Natural killer cell treated with Interleukin-12 subunit alpha and Interleukin-12 subunit beta and Interleukin-15 and Interleukin-18, amount 100 ng/mL, for 72 hours (primary cell): ENCODE data around the gene GRIK4. TPM values are rescaled to one million over a fixed set of nuclear protein-coding genes. Genes with fewer than 3 reads are reported as not detected.
"Not testable (repeated sequence)": the region's sequence is repeated elsewhere in the genome, so short reads cannot be mapped to it uniquely, and the experiment has no call there.

Experiments used
- ATAC-seq, 2 donors: fragments of 150-1000 bp; cut with Tn5 transposase in 1 of 2; sonication (Bioruptor Pico), chemical (Tn5 transposase) in 1 of 2; 2 replicates each; pipeline ENCODE4 v1.10.0; 2021
- DNase-seq: peaks from one replicate; pipeline ENCODE4 v3.0.0; 2022; ENCODE audit warnings: low spot score
- H3K27ac Mint-ChIP-seq, 2 donors: 1 replicate in 1 of 2; 2 replicates in 1 of 2; pipeline ENCODE4 v1.8.0; 2022; ENCODE audit warnings: mixed read lengths in 2 of 2, mild to moderate bottlenecking in 1 of 2, moderate library complexity in 1 of 2
- H3K27me3 Mint-ChIP-seq, 2 donors: 1 replicate in 1 of 2; 2 replicates in 1 of 2; pipeline ENCODE4 v1.8.0; 2022; ENCODE audit warnings: mixed read lengths in 2 of 2
- H3K36me3 Mint-ChIP-seq: one replicate; pipeline ENCODE4 v1.8.0; 2022; ENCODE audit warnings: mixed read lengths
- H3K4me1 Mint-ChIP-seq, 2 donors: 1 replicate in 1 of 2; 2 replicates in 1 of 2; pipeline ENCODE4 v1.8.0; 2022; ENCODE audit warnings: low read depth in 2 of 2, mixed read lengths in 2 of 2, mild to moderate bottlenecking in 1 of 2
- H3K4me3 Mint-ChIP-seq: one replicate; pipeline ENCODE4 v1.8.0; 2022; ENCODE audit warnings: mixed read lengths
- H3K9me3 Mint-ChIP-seq: 2 replicates; pipeline ENCODE4 v1.8.0; 2022; ENCODE audit warnings: mixed read lengths
- total RNA-seq, 2 donors: library from RNA; stranded (reverse); gene quantifications; one replicate each; pipeline ENCODE4 v1.2.3, GENCODE V29; 2022

The GRIK4 gene
- total RNA-seq, 2 donors from 2014 or later, result 1.4 to 1.8 TPM

- no peak overlapping the region for H3K27ac Mint-ChIP-seq
- ATAC-seq (peak; percentile 86 to 88), DNase-seq (no peak)
- H3K4me1 Mint-ChIP-seq, result peaks cover 8 to 14% of the 10 kb centered on the region in 2 donors
- H3K9me3 Mint-ChIP-seq, result no peaks in the 10 kb centered on the region
- peak overlapping the region; percentile 82 for H3K4me3 Mint-ChIP-seq
- H3K36me3 Mint-ChIP-seq, result no peaks in the 10 kb centered on the region
- H3K27me3 Mint-ChIP-seq, result peaks cover 25 to 30% of the 10 kb centered on the region in 2 donors
Observed at GRCh38 chr11:120985718-120986569, 474.4 kb downstream of the GRIK4 start.

- H3K27me3 Mint-ChIP-seq, result peaks cover 13 to 16% of the 10 kb centered on the region in 2 donors
- no peak overlapping the region for H3K4me3 Mint-ChIP-seq
- no peaks in the 10 kb centered on the region for H3K9me3 Mint-ChIP-seq
- ATAC-seq, result no peak
- H3K4me1 Mint-ChIP-seq, result peaks cover 8 to 14% of the 10 kb centered on the region in 2 donors
- H3K27ac Mint-ChIP-seq, result no peak overlapping the region
- no peaks in the 10 kb centered on the region for H3K36me3 Mint-ChIP-seq
- DNase-seq, result no peak
Observed at GRCh38 chr11:120988603-120989002, 477.1 kb downstream of the GRIK4 start.

- H3K4me1 Mint-ChIP-seq, result peaks cover 0 to 2% of the 10 kb centered on the region in 2 donors
- H3K27me3 Mint-ChIP-seq, result peaks cover 4 to 15% of the 10 kb centered on the region in 2 donors
- H3K36me3 Mint-ChIP-seq, result no peaks in the 10 kb centered on the region
- ATAC-seq (peak; percentile 17 to 65), DNase-seq (no peak)
- no peak overlapping the region for H3K4me3 Mint-ChIP-seq
- H3K9me3 Mint-ChIP-seq, result no peaks in the 10 kb centered on the region
- no peak overlapping the region for H3K27ac Mint-ChIP-seq
Observed at GRCh38 chr11:120991830-120992686, 480.5 kb downstream of the GRIK4 start.

- no peaks in the 10 kb centered on the region for H3K36me3 Mint-ChIP-seq
- no peaks in the 10 kb centered on the region for H3K9me3 Mint-ChIP-seq
- H3K4me1 Mint-ChIP-seq, result no peaks in the 10 kb centered on the region
- H3K27ac Mint-ChIP-seq, result no peak overlapping the region
- DNase-seq (no peak), ATAC-seq (no peak)
- no peak overlapping the region for H3K4me3 Mint-ChIP-seq
- H3K27me3 Mint-ChIP-seq, result peaks cover 5 to 27% of the 10 kb centered on the region in 2 donors
Observed at GRCh38 chr11:120994091-120994859, 482.7 kb downstream of the GRIK4 start.

- no peaks in the 10 kb centered on the region for H3K36me3 Mint-ChIP-seq
- no peak overlapping the region for H3K4me3 Mint-ChIP-seq
- ATAC-seq, result no peak
- DNase-seq, result no peak
- no peaks in the 10 kb centered on the region for H3K4me1 Mint-ChIP-seq
- H3K27me3 Mint-ChIP-seq, result peaks cover 5 to 27% of the 10 kb centered on the region in 2 donors
- H3K27ac Mint-ChIP-seq, result no peak overlapping the region
- no peaks in the 10 kb centered on the region for H3K9me3 Mint-ChIP-seq
Observed at GRCh38 chr11:120995184-120995583, 483.6 kb downstream of the GRIK4 start.

- H3K27me3 Mint-ChIP-seq, result peaks cover 12 to 26% of the 10 kb centered on the region in 2 donors
- H3K27ac Mint-ChIP-seq, result no peak overlapping the region
- H3K9me3 Mint-ChIP-seq, result no peaks in the 10 kb centered on the region
- no peak overlapping the region for H3K4me3 Mint-ChIP-seq
- no peak for ATAC-seq
- no peaks in the 10 kb centered on the region for H3K36me3 Mint-ChIP-seq
- no peak for DNase-seq
- no peaks in the 10 kb centered on the region for H3K4me1 Mint-ChIP-seq
Observed at GRCh38 chr11:120996973-120997372, 485.4 kb downstream of the GRIK4 start.

GRCh38 chr11:120998581-120998980 lies 487.0 kb downstream of the GRIK4 start:
- Mint-ChIP-seq H3K9me3 (no peaks in the 10 kb centered on the region), H3K4me3 (no peak overlapping the region), H3K4me1 (no peaks in the 10 kb centered on the region)

GRCh38 chr11:121004206-121004840 lies 492.8 kb downstream of the GRIK4 start:
- Mint-ChIP-seq H3K9me3 (peaks cover 4% of the 10 kb centered on the region), H3K27ac (no peak overlapping the region), H3K4me3 (no peak overlapping the region), H3K36me3 (no peaks in the 10 kb centered on the region), H3K27me3 (peaks cover 36 to 44% of the 10 kb centered on the region in 2 donors), H3K4me1 (no peaks in the 10 kb centered on the region)
- ATAC-seq (no peak), DNase-seq (no peak)

More at GRCh38 chr11:120998581-120998980, 487.0 kb downstream of the GRIK4 start:
- ATAC-seq (no peak), DNase-seq (no peak)
- H3K36me3 Mint-ChIP-seq, result no peaks in the 10 kb centered on the region
- H3K27ac Mint-ChIP-seq, result no peak overlapping the region
- peaks cover 17 to 36% of the 10 kb centered on the region in 2 donors for H3K27me3 Mint-ChIP-seq

GRCh38 chr11:121006922-121007321 lies 495.4 kb downstream of the GRIK4 start:
- peaks cover 40 to 49% of the 10 kb centered on the region in 2 donors for H3K27me3 Mint-ChIP-seq
- no peak for ATAC-seq
- H3K9me3 Mint-ChIP-seq, result peaks cover 4% of the 10 kb centered on the region
- H3K27ac Mint-ChIP-seq, result no peak overlapping the region
- H3K4me1 Mint-ChIP-seq, result no peaks in the 10 kb centered on the region
- DNase-seq, result no peak
- no peak overlapping the region for H3K4me3 Mint-ChIP-seq
- no peaks in the 10 kb centered on the region for H3K36me3 Mint-ChIP-seq

GRCh38 chr11:121008551-121008950 lies 497.0 kb downstream of the GRIK4 start:
- Mint-ChIP-seq H3K4me1 (no peaks in the 10 kb centered on the region), H3K27me3 (peaks cover 36 to 42% of the 10 kb centered on the region in 2 donors), H3K36me3 (no peaks in the 10 kb centered on the region), H3K27ac (no peak overlapping the region), H3K4me3 (no peak overlapping the region), H3K9me3 (peaks cover 4% of the 10 kb centered on the region)
- ATAC-seq (no peak), DNase-seq (no peak)

- ATAC-seq, result no peak
- Mint-ChIP-seq H3K9me3 (no peaks in the 10 kb centered on the region), H3K4me1 (no peaks in the 10 kb centered on the region), H3K4me3 (no peak overlapping the region), H3K27me3 (peaks cover 30 to 40% of the 10 kb centered on the region in 2 donors), H3K36me3 (no peaks in the 10 kb centered on the region), H3K27ac (no peak overlapping the region)
- no peak for DNase-seq
Observed at GRCh38 chr11:121012091-121012490, 500.5 kb downstream of the GRIK4 start.

GRCh38 chr11:121018746-121019145 lies 507.2 kb downstream of the GRIK4 start:
- Mint-ChIP-seq H3K36me3 (no peaks in the 10 kb centered on the region), H3K4me1 (peaks cover 5 to 7% of the 10 kb centered on the region in 2 donors), H3K27me3 (peaks cover 12 to 19% of the 10 kb centered on the region in 2 donors), H3K27ac (no peak overlapping the region), H3K9me3 (no peaks in the 10 kb centered on the region), H3K4me3 (no peak overlapping the region)
- DNase-seq, result no peak
- ATAC-seq, result no peak

GRCh38 chr11:121021718-121022117 lies 510.2 kb downstream of the GRIK4 start:
- peaks cover 7 to 13% of the 10 kb centered on the region in 2 donors for H3K27me3 Mint-ChIP-seq
- H3K4me3 Mint-ChIP-seq, H3K27ac Mint-ChIP-seq, DNase-seq, H3K9me3 Mint-ChIP-seq, H3K36me3 Mint-ChIP-seq, ATAC-seq: not testable (repeated sequence)
- peaks cover 21 to 22% of the 10 kb centered on the region in 2 donors for H3K4me1 Mint-ChIP-seq
